CD14-positive monocyte (primary cell): Measurements from ENCODE around the gene NUTM2D. TPM values are rescaled to one million over a fixed set of nuclear protein-coding genes. Genes with fewer than 3 reads are reported as not detected.
A peak's percentile ranks its signal among the peaks of the same experiment; 100 is the strongest.
"Not testable (repeated sequence)": the region's sequence is repeated elsewhere in the genome, so short reads cannot be mapped to it uniquely, and the experiment has no call there.

Experiments used
- DNase-seq, 3 donors: peaks; one replicate each; pipeline ENCODE4 v3.0.0-alpha.2; 2011 to 2022
- H2AFZ ChIP-seq: 2 replicates; pipeline ENCODE4 v1.6.0; 2012; ENCODE audit warnings: mild to moderate bottlenecking, low read depth, low read length, inconsistent platforms; ENCODE audit not compliant: insufficient read depth, poor library complexity, severe bottlenecking
- H3K27ac ChIP-seq, 2 donors: 1 replicate in 1 of 2; 2 replicates in 1 of 2; pipeline ENCODE4 v1.5.1; 2012 to 2013; ENCODE audit warnings: low read length in 2 of 2, control low read depth in 1 of 2, inconsistent platforms in 1 of 2, low read depth in 1 of 2, mild to moderate bottlenecking in 1 of 2
- H3K27me3 ChIP-seq, 2 donors: one replicate each; pipeline versions ENCODE4 v1.6.0 to v1.6.1; 2011 to 2013; ENCODE audit warnings: low read length in 2 of 2; ENCODE audit not compliant: control insufficient read depth in 2 of 2, insufficient read depth in 2 of 2
- H3K36me3 ChIP-seq, 2 donors: replicated peaks in 1 of 2; 1 replicate in 1 of 2; 2 replicates in 1 of 2; pipeline versions ENCODE4 v1.5.1 to v1.6.1; 2012 to 2013; ENCODE audit warnings: low read length in 2 of 2, control low read depth in 1 of 2, inconsistent platforms in 1 of 2, mild to moderate bottlenecking in 1 of 2; ENCODE audit not compliant: insufficient read depth in 2 of 2, control insufficient read depth in 1 of 2
- H3K4me1 ChIP-seq, 2 donors: 1 replicate in 1 of 2; 2 replicates in 1 of 2; pipeline versions ENCODE4 v1.5.1 to v1.6.1; 2012 to 2013; ENCODE audit warnings: low read length in 2 of 2, control low read depth in 1 of 2, inconsistent platforms in 1 of 2, mild to moderate bottlenecking in 1 of 2, moderate library complexity in 1 of 2; ENCODE audit not compliant: insufficient read depth in 2 of 2, control insufficient read depth in 1 of 2
- H3K4me2 ChIP-seq: replicated peaks from 2 replicates; pipeline ENCODE3; 2012; ENCODE audit warnings: low read length, moderate library complexity, mild to moderate bottlenecking; ENCODE audit not compliant: poor library complexity, severe bottlenecking; ENCODE audit errors: extremely low read depth
- H3K4me3 ChIP-seq, 3 experiments: fragments of 200-600 bp in 1 of 3; sonication (generic) in 1 of 3; replicated peaks in 1 of 3; 1 replicate in 2 of 3; 2 replicates in 1 of 3; pipeline ENCODE4 v1.5.1; 2011 to 2013; ENCODE audit warnings: low read length in 3 of 3, mild to moderate bottlenecking in 3 of 3, control low read depth in 2 of 3, low read depth in 2 of 3, inconsistent platforms in 1 of 3, moderate library complexity in 1 of 3
- H3K79me2 ChIP-seq: 2 replicates; pipeline ENCODE4 v1.6.0; 2012; ENCODE audit warnings: mild to moderate bottlenecking, control low read depth, inconsistent platforms, low read length, moderate library complexity; ENCODE audit not compliant: insufficient read depth
- H3K9ac ChIP-seq: 2 replicates; pipeline ENCODE4 v1.6.0; 2017; ENCODE audit warnings: low read length, mild to moderate bottlenecking; ENCODE audit not compliant: insufficient read depth, poor library complexity, severe bottlenecking
- H3K9me3 ChIP-seq, 2 donors: replicated peaks in 1 of 2; 1 replicate in 1 of 2; 2 replicates in 1 of 2; pipeline versions ENCODE4 v1.5.1 to v1.6.1; 2012 to 2013; ENCODE audit warnings: low read length in 2 of 2, control low read depth in 1 of 2; ENCODE audit not compliant: control insufficient read depth in 1 of 2, insufficient read depth in 1 of 2
- H4K20me1 ChIP-seq: 2 replicates; pipeline ENCODE4 v1.6.0; 2012; ENCODE audit warnings: mild to moderate bottlenecking, low read length, control low read depth, moderate library complexity; ENCODE audit not compliant: insufficient read depth
- H3K27ac Mint-ChIP-seq, 7 donors: one replicate each; pipeline ENCODE4 v1.8.0; 2020; ENCODE audit warnings: mild to moderate bottlenecking in 7 of 7, mixed read lengths in 7 of 7, moderate library complexity in 6 of 7, inconsistent platforms in 2 of 7
- H3K27me3 Mint-ChIP-seq, 3 donors: one replicate each; pipeline ENCODE4 v1.8.0; 2021 to 2022; ENCODE audit warnings: low read depth in 3 of 3, mild to moderate bottlenecking in 3 of 3, mixed read lengths in 3 of 3, moderate library complexity in 3 of 3, inconsistent platforms in 1 of 3
- H3K36me3 Mint-ChIP-seq, 2 donors: one replicate each; pipeline ENCODE4 v1.8.0; 2020; ENCODE audit warnings: mixed read lengths in 2 of 2, inconsistent platforms in 1 of 2, mild to moderate bottlenecking in 1 of 2
- H3K4me1 Mint-ChIP-seq: one replicate; pipeline ENCODE4 v1.8.0; 2020; ENCODE audit warnings: mild to moderate bottlenecking, mixed read lengths
- H3K4me3 Mint-ChIP-seq, 2 donors: one replicate each; pipeline ENCODE4 v1.8.0; 2020; ENCODE audit warnings: mild to moderate bottlenecking in 2 of 2, mixed read lengths in 2 of 2, moderate library complexity in 1 of 2
- H3K9me3 Mint-ChIP-seq, 7 donors: one replicate each; pipeline ENCODE4 v1.8.0; 2020 to 2022; ENCODE audit warnings: mixed read lengths in 7 of 7, mild to moderate bottlenecking in 6 of 7, moderate library complexity in 6 of 7, inconsistent platforms in 2 of 7
- WGBS: methylation state at CpG from one replicate; pipeline ENCODE4 v1.1.5; 2013; ENCODE audit warnings: missing lambda C conversion rate; ENCODE audit not compliant: insufficient coverage; 5-methylcytosine and 5-hydroxymethylcytosine counted together
- intact Hi-C, 2 donors: fragments of 100-400 bp; cut with micrococcal nuclease; formaldehyde crosslinking; loops; one replicate each; pipeline versions ENCODE4 v1.15.0 to v1.15.1; 2023
- polyA plus RNA-seq, 3 donors: library from polyadenylated mRNA; depleted of rRNA in 1 of 3; unstranded in 2 of 3; stranded (reverse) in 1 of 3; fragments of 300-500 nt in 2 of 3; fragments of >200 nt in 1 of 3; fragmentation: Illumina TruSeq in 2 of 3; gene quantifications; 1 replicate in 2 of 3; 2 replicates in 1 of 3; pipeline ENCODE4 v1.2.3, GENCODE V29; 2012 to 2021

The NUTM2D gene
- polyA plus RNA-seq, 3 donors, result 0.03 to 3.3 TPM; not detected in 1

GRCh38 chr10:87327958-87328357 lies 29.6 kb upstream of the NUTM2D start:
- H3K9ac ChIP-seq, H3K79me2 ChIP-seq, H3K27me3 ChIP-seq, H3K4me3 ChIP-seq, H3K4me2 ChIP-seq, H3K27ac Mint-ChIP-seq, H3K4me3 Mint-ChIP-seq, DNase-seq, H4K20me1 ChIP-seq, H3K9me3 ChIP-seq, H3K27ac ChIP-seq, H3K4me1 ChIP-seq, H3K4me1 Mint-ChIP-seq, H3K27me3 Mint-ChIP-seq, H3K9me3 Mint-ChIP-seq, H2AFZ ChIP-seq, H3K36me3 ChIP-seq, intact Hi-C loops: not testable (repeated sequence)
- no CpG with 5 or more reads among the region's 1 CpG for WGBS
- peaks cover 9 to 15% of the 10 kb centered on the region in 2 donors for H3K36me3 Mint-ChIP-seq

GRCh38 chr10:87329131-87329530 lies 28.4 kb upstream of the NUTM2D start:
- no CpG with 5 or more reads among the region's 2 CpGs for WGBS
- H3K27me3 ChIP-seq, H3K9ac ChIP-seq, H3K4me1 Mint-ChIP-seq, H4K20me1 ChIP-seq, H2AFZ ChIP-seq, H3K79me2 ChIP-seq, H3K27ac Mint-ChIP-seq, H3K9me3 ChIP-seq, intact Hi-C loops, H3K27me3 Mint-ChIP-seq, H3K36me3 ChIP-seq, H3K4me2 ChIP-seq, H3K4me1 ChIP-seq, DNase-seq, H3K27ac ChIP-seq, H3K4me3 Mint-ChIP-seq, H3K9me3 Mint-ChIP-seq, H3K4me3 ChIP-seq: not testable (repeated sequence)
- H3K36me3 Mint-ChIP-seq, result peaks cover 8 to 14% of the 10 kb centered on the region in 2 donors

DNA sequence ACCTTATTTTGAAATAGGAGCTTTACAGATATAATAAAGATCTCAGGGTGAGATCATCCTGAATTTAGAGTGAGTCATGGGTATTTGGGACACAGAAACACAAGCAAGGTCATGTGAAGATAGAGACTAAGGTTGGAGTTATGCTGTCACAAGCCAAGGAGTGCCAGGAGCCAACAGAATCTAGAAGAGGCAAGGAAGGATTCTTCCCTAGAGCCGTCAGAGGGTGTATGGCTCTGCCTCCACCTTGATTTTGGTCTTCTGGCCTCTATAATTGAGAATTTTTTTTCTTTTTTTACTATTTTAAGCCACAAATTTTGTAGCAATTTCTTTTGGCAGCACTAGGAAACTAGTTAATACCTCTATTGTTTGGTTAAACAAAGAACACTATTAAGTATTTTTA lies 24.9 kb upstream of the NUTM2D start:
- H3K4me1 ChIP-seq, H3K9me3 ChIP-seq, H3K9ac ChIP-seq, H3K79me2 ChIP-seq, H3K27me3 ChIP-seq, H3K4me1 Mint-ChIP-seq, H3K27ac ChIP-seq, H3K36me3 ChIP-seq, H3K27me3 Mint-ChIP-seq, H4K20me1 ChIP-seq, DNase-seq, H3K4me3 Mint-ChIP-seq, H3K4me3 ChIP-seq, H3K27ac Mint-ChIP-seq, H2AFZ ChIP-seq, H3K9me3 Mint-ChIP-seq, H3K4me2 ChIP-seq, intact Hi-C loops: not testable (repeated sequence)
- no CpG with 5 or more reads among the region's 1 CpG for WGBS
- peaks cover 13 to 20% of the 10 kb centered on the region in 2 donors for H3K36me3 Mint-ChIP-seq

DNA sequence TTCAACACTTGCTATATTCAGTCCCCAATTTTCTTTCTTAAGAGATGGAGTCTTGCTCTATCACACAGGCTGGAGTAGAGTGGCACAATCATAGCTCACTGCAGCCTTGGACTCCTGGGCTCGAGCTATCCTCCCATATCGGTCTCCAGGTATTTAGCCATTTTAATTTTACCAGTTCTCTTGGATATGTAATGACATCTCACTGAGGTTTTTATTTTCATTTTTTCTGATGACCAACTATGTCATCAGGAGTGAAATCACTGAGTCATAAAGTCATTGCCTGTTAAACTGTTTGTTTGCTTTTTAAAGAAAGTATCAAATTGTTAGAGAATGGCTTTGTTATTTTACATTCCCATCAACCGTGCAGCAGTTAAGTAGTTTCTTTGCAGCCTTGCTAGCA lies 17.1 kb upstream of the NUTM2D start:
- DNase-seq, H2AFZ ChIP-seq, intact Hi-C loops, H3K9me3 Mint-ChIP-seq, H3K27me3 Mint-ChIP-seq, H3K4me3 ChIP-seq, H3K4me2 ChIP-seq, H3K4me1 ChIP-seq, H3K36me3 ChIP-seq, H3K9me3 ChIP-seq, H3K27ac ChIP-seq, H3K36me3 Mint-ChIP-seq, H4K20me1 ChIP-seq, H3K9ac ChIP-seq, H3K4me3 Mint-ChIP-seq, H3K27me3 ChIP-seq: not testable (repeated sequence)
- peak overlapping the region in 2 of 7 donors; percentile 23 to 50 for H3K27ac Mint-ChIP-seq
- no CpG with 5 or more reads among the region's 3 CpGs for WGBS
- peaks cover 20% of the 10 kb centered on the region for H3K79me2 ChIP-seq
- peaks cover 22% of the 10 kb centered on the region for H3K4me1 Mint-ChIP-seq
